Measurements from ENCODE around the gene PSMD6. TPM values are rescaled to one million over a fixed set of nuclear protein-coding genes. Genes with fewer than 3 reads are reported as not detected.
A peak's percentile ranks its signal among the peaks of the same experiment; 100 is the strongest.

PSMD6 gene
- total RNA-seq, 1 donor from 2014 or later, result 65.0 TPM

DNA sequence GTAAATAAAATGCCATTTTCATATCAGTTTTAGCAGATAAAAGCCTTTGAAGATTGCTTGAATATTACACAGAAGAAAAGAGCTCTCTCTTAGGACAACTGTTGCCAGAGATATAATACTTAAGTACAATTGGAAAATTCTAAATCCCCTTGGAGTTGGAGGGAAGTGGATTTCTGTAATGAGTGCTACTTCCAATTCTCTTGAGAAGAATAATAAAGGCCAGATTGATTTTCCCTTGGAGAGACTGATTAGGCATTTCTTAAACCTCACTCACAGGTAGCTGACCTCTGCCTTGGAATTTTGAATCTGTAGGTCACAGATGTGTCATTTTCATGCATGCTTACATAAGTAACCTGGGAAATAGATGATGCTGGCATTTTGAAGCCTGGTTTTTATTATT is 29.8 kb upstream of the PSMD6 start:
- Mint-ChIP-seq H3K27ac (ENCODE audit: unreplicated experiment) (no peak overlapping the region), H3K36me3 (ENCODE audit: low read depth) (no peaks in the 10 kb centered on the region), H3K27me3 (ENCODE audit: low read depth) (no peaks in the 10 kb centered on the region), H3K9me3 (ENCODE audit: low read depth) (no peaks in the 10 kb centered on the region), H3K4me1 (ENCODE audit: low read depth) (peaks cover 14% of the 10 kb centered on the region), H3K4me3 (ENCODE audit: unreplicated experiment) (no peak overlapping the region)
- no peak for TF ChIP-seq CTCF (IDR thresholded peaks at IDR 0.05)
- DNase-seq (ENCODE audit: low spot score), result no peak

GRCh38 chr3:64049832-64050231 is 26.5 kb upstream of the PSMD6 start:
- Mint-ChIP-seq H3K9me3 (ENCODE audit: low read depth) (no peaks in the 10 kb centered on the region), H3K4me1 (ENCODE audit: low read depth) (peaks cover 16% of the 10 kb centered on the region), H3K27me3 (ENCODE audit: low read depth) (no peaks in the 10 kb centered on the region), H3K4me3 (ENCODE audit: unreplicated experiment) (no peak overlapping the region), H3K36me3 (ENCODE audit: low read depth) (peaks cover 3% of the 10 kb centered on the region), H3K27ac (ENCODE audit: unreplicated experiment) (no peak overlapping the region)
- DNase-seq (ENCODE audit: low spot score), result no peak
- TF ChIP-seq CTCF (IDR thresholded peaks at IDR 0.05), result no peak

DNA sequence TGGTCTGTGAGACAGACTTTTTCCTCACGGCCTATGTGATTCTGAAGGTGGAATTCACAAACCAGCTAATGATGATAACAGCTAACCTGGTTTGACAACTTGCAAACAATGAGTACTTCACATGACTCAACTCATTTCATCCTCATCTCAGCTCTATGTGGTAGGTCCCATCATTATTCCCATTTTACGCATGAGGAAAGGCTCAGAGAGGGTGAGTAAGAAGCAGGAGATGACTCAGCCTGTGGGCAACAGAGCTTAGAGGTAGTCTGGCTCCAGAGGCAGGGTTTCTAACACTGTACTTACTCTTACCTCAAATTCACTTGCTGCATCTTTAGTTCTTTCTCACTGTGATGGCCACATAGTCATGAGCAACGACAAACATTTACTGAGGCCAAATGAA is 25.8 kb upstream of the PSMD6 start:
- Mint-ChIP-seq H3K4me1 (ENCODE audit: low read depth) (peaks cover 16% of the 10 kb centered on the region), H3K4me3 (ENCODE audit: unreplicated experiment) (no peak overlapping the region), H3K36me3 (ENCODE audit: low read depth) (peaks cover 3% of the 10 kb centered on the region), H3K9me3 (ENCODE audit: low read depth) (no peaks in the 10 kb centered on the region), H3K27me3 (ENCODE audit: low read depth) (no peaks in the 10 kb centered on the region), H3K27ac (ENCODE audit: unreplicated experiment) (no peak overlapping the region)
- TF ChIP-seq CTCF (IDR thresholded peaks at IDR 0.05), result no peak
- no peak for DNase-seq (ENCODE audit: low spot score)

- Mint-ChIP-seq H3K27me3 (ENCODE audit: low read depth) (no peaks in the 10 kb centered on the region), H3K36me3 (ENCODE audit: low read depth) (peaks cover 3% of the 10 kb centered on the region), H3K4me1 (ENCODE audit: low read depth) (peaks cover 16% of the 10 kb centered on the region), H3K27ac (ENCODE audit: unreplicated experiment) (no peak overlapping the region), H3K4me3 (ENCODE audit: unreplicated experiment) (no peak overlapping the region), H3K9me3 (ENCODE audit: low read depth) (no peaks in the 10 kb centered on the region)
- no peak for DNase-seq (ENCODE audit: low spot score)
- no peak for TF ChIP-seq CTCF (IDR thresholded peaks at IDR 0.05)
Observed at GRCh38 chr3:64048631-64049061, 25.4 kb upstream of the PSMD6 start.

DNA sequence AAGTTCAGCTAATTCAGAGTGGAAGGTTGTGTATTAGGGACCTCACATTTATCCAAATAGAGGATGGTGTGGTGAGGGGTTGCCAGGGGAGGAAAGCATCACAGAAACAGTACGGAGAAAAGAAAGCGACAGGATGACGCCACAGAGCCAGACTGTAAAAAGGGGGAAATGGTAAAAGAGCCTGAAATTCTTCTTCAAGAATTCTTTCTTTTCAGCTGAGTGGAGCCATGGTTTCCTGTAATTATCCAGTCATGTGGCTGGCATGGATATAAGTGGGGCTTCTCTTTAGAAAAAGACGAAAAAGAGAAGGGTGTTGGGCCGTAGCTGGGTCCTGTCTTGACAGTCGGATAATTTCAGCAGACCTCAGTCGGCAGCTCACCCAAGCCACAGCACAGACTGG is 24.5 kb upstream of the PSMD6 start:
- DNase-seq (ENCODE audit: low spot score), result no peak
- peaks cover 3% of the 10 kb centered on the region for H3K36me3 Mint-ChIP-seq (ENCODE audit: low read depth)
- H3K27ac Mint-ChIP-seq (ENCODE audit: unreplicated experiment), result peak overlapping the region; percentile 66
- H3K27me3 Mint-ChIP-seq (ENCODE audit: low read depth), result no peaks in the 10 kb centered on the region
- H3K9me3 Mint-ChIP-seq (ENCODE audit: low read depth), result no peaks in the 10 kb centered on the region
- H3K4me1 Mint-ChIP-seq (ENCODE audit: low read depth), result peaks cover 16% of the 10 kb centered on the region
- no peak for TF ChIP-seq CTCF (IDR thresholded peaks at IDR 0.05)
- peak overlapping the region; percentile 15 for H3K4me3 Mint-ChIP-seq (ENCODE audit: unreplicated experiment)

Measured in chondrocyte (in vitro differentiated cells).